HepG2 (cell line): ENCODE measurements around the gene PRXL2A. TPM values are rescaled to one million over a fixed set of nuclear protein-coding genes. Genes with fewer than 3 reads are reported as not detected.

Experiments used
- ATAC-seq: fragments of 200-7000 bp; cut with Tn5 transposase; 3 replicates; pipeline ENCODE4 v1.9.1; 2020; ENCODE audit warnings: mild to moderate bottlenecking, moderate library complexity
- BruUV-seq: library from RNA; stranded (reverse); fragments of 400-500 nt; replicated peaks from 2 replicates; lab custom pipeline; 2021; lab: Mats Ljungman, UMichigan
- CTCF ChIA-PET: fragments of 300-600 bp; formaldehyde crosslinking; extraction: SDS; loops from one replicate; lab custom pipeline; 2021; ENCODE audit warnings: low total read pairs, inconsistent platforms, low intra/inter-chr PET ratio; lab: Yijun Ruan, JAX
- POLR2A ChIA-PET: fragments of 350-600 bp; sonication (Branson Sonifier 250); formaldehyde crosslinking; loops from one replicate; lab custom pipeline; 2020; ENCODE audit warnings: antibody characterized with exemption, inconsistent platforms; lab: Yijun Ruan, JAX
- DNase-seq: peaks from one replicate; pipeline ENCODE4 v3.0.0-alpha.2; 2015; ENCODE audit warnings: low spot score
- FAIRE-seq: peaks from 3 replicates; lab custom pipeline; 2011; peaks lifted over from hg19 to GRCh38; lab: Jason Lieb, UNC
- H2AFZ ChIP-seq: one replicate; pipeline ENCODE4 v1.6.1; 2011; ENCODE audit warnings: low read length, inconsistent platforms
- H3K27ac ChIP-seq: fragments of 300-600 bp; 3 replicates; pipeline ENCODE4 v1.8.0; 2011; ENCODE audit warnings: mixed run types, mild to moderate bottlenecking, mixed read lengths, low read length, inconsistent platforms; ENCODE audit not compliant: insufficient read depth; ENCODE audit errors: extremely low read length
- H3K27me3 ChIP-seq, 2 experiments: fragments of 200-600 bp in 1 of 2; 2 replicates in 1 of 2; 3 replicates in 1 of 2; pipeline versions ENCODE4 v1.6.0 to v1.8.0; 2011; ENCODE audit warnings: low read length in 2 of 2, mild to moderate bottlenecking in 2 of 2, moderate library complexity in 2 of 2, inconsistent platforms in 1 of 2; ENCODE audit not compliant: insufficient read depth in 2 of 2, control insufficient read depth in 1 of 2
- H3K36me3 ChIP-seq, 2 experiments: fragments of 200-600 bp in 1 of 2; replicated peaks in 1 of 2; 2 replicates in 1 of 2; 3 replicates in 1 of 2; pipeline versions ENCODE4 v1.5.1 to v1.8.0; 2011; ENCODE audit warnings: low read length in 2 of 2, inconsistent platforms in 1 of 2; ENCODE audit not compliant: insufficient read depth in 2 of 2, control insufficient read depth in 1 of 2
- H3K4me1 ChIP-seq: 2 replicates; pipeline ENCODE4 v1.5.1; 2012; ENCODE audit warnings: low read length, inconsistent platforms; ENCODE audit not compliant: insufficient read depth
- H3K4me2 ChIP-seq: 2 replicates; pipeline ENCODE4 v1.6.0; 2011; ENCODE audit warnings: low read depth, low read length, inconsistent platforms
- H3K4me3 ChIP-seq, 3 experiments: fragments of 200-600 bp in 1 of 3; sonication (generic), shearing (Covaris generic) in 1 of 3; replicated peaks in 1 of 3; 2 replicates each; pipeline ENCODE4 v1.5.1; 2011 to 2016; ENCODE audit warnings: low read length in 3 of 3, inconsistent platforms in 2 of 3, low read depth in 2 of 3, mild to moderate bottlenecking in 2 of 3, control low read depth in 1 of 3, mixed read lengths in 1 of 3; ENCODE audit not compliant: insufficient read depth in 1 of 3
- H3K79me2 ChIP-seq: one replicate; pipeline ENCODE4 v1.6.1; 2011; ENCODE audit warnings: low read length, inconsistent platforms; ENCODE audit not compliant: insufficient read depth
- H3K9ac ChIP-seq: 2 replicates; pipeline ENCODE4 v1.6.0; 2011; ENCODE audit warnings: mild to moderate bottlenecking, low read depth, low read length, inconsistent platforms; ENCODE audit not compliant: insufficient read depth
- H3K9me3 ChIP-seq: 2 replicates; pipeline ENCODE4 v1.5.1; 2012; ENCODE audit warnings: mild to moderate bottlenecking, low read length
- H4K20me1 ChIP-seq: 2 replicates; pipeline ENCODE4 v1.6.0; 2011; ENCODE audit warnings: inconsistent platforms, mild to moderate bottlenecking, low read length, moderate library complexity; ENCODE audit not compliant: insufficient read depth
- AHDC1 ChIP-seq: sonication (generic); formaldehyde crosslinking; IDR thresholded peaks from 2 replicates; pipeline ENCODE4 v1.5.1; 2020; ENCODE audit warnings: mild to moderate bottlenecking, missing genetic modification reagents, borderline replicate concordance
- ATF1 ChIP-seq: IDR thresholded peaks from 2 replicates; pipeline ENCODE4 v1.6.1; 2016; ENCODE audit warnings: mild to moderate bottlenecking, control low read depth
- CBX5 ChIP-seq: sonication (generic); formaldehyde crosslinking; IDR thresholded peaks from 2 replicates; pipeline ENCODE4 v1.4.0; 2020; ENCODE audit warnings: missing genetic modification reagents, borderline replicate concordance
- NCOR1 ChIP-seq: fragments of 200-600 bp; sonication (generic); IDR thresholded peaks from 2 replicates; pipeline ENCODE4 v1.7.0; 2017; ENCODE audit warnings: antibody characterized with exemption, low read length, borderline replicate concordance
- THAP9 ChIP-seq: sonication (generic); formaldehyde crosslinking; IDR thresholded peaks from 2 replicates; pipeline ENCODE4; 2020; ENCODE audit warnings: missing genetic modification reagents, mild to moderate bottlenecking, borderline replicate concordance
- TIGD3 ChIP-seq: sonication (generic); formaldehyde crosslinking; IDR thresholded peaks from 2 replicates; pipeline ENCODE4 v1.5.1; 2020; ENCODE audit warnings: mild to moderate bottlenecking, missing genetic modification reagents, borderline replicate concordance
- ZNF792 ChIP-seq: IDR thresholded peaks from 2 replicates; pipeline ENCODE4 v1.6.1; 2016
- ZNF83 ChIP-seq: sonication (generic); formaldehyde crosslinking; IDR thresholded peaks from 2 replicates; pipeline ENCODE4 v1.4.0; 2020; ENCODE audit warnings: missing genetic modification reagents, mild to moderate bottlenecking, borderline replicate concordance
- ZSCAN31 ChIP-seq: sonication (generic); formaldehyde crosslinking; IDR thresholded peaks from 2 replicates; pipeline ENCODE4 v1.5.0; 2020; ENCODE audit warnings: low read depth, mild to moderate bottlenecking, missing genetic modification reagents
- WGBS: methylation state at CpG from one replicate; pipeline ENCODE4 v1.1.6; 2017; ENCODE audit warnings: low lambda C conversion rate; 5-methylcytosine and 5-hydroxymethylcytosine counted together
- in situ Hi-C: cut with HindIII; loops from 2 replicates; pipeline ENCODE4 v1.10.0; 2017; ENCODE audit warnings: low pct_unique_long_range_greater_than_20kb; ENCODE audit not compliant: extremely low pct_ligation_motif_present
- intact Hi-C: fragments of 100-400 bp; cut with micrococcal nuclease; formaldehyde crosslinking; loops from one replicate; pipeline ENCODE4 v1.10.0; 2022; ENCODE audit not compliant: unreplicated experiment
- polyA plus RNA-seq, 8 experiments: library from polyadenylated mRNA; depleted of rRNA in 3 of 8; stranded (reverse) in 7 of 8; unstranded in 1 of 8; fragments of >200 nt; fragmentation: Illumina TruSeq in 4 of 8; extraction: Trizol in 4 of 8; gene quantifications; 2 replicates each; pipeline versions ENCODE4 v1.2.1 to v1.2.3, GENCODE V29; 2011 to 2016; ENCODE audit warnings: low read depth in 4 of 8, missing spikeins in 1 of 8, mixed read lengths in 1 of 8; ENCODE audit not compliant: insufficient read depth in 1 of 8
- total RNA-seq, 5 experiments: library from RNA; depleted of rRNA; stranded (reverse); fragments of >200 nt; fragmentation: Illumina TruSeq; extraction: Trizol; gene quantifications; 2 replicates each; pipeline ENCODE4 v1.2.3, GENCODE V29; 2016; ENCODE audit warnings: low read depth in 1 of 5

The PRXL2A gene
- total and polyA plus RNA-seq, 2 of the 13 experiments (the other 11 are each of a cell fraction or from before 2014, with no cell fraction given): 43.9 to 79.9 TPM

- TF ChIP-seq TIGD3 (CRISPR knock-in tag) (no peak), ZNF83 (no peak), THAP9 (CRISPR knock-in tag) (0 out of 2 replicates have a peak, but pooled peaks have one; percentile 29)
Observed at GRCh38 chr10:80413271-80413996, 5.1 kb downstream of the PRXL2A start (continued).

GRCh38 chr10:80414142-80414895, 6.0 kb downstream of the PRXL2A start:
- DNase-seq: peak; percentile 73
- peak; percentile 94 for FAIRE-seq
- no peaks in the 10 kb centered on the region for H3K9me3 ChIP-seq
- 2% methylated on average over 7 of the region's 7 CpGs for WGBS
- H3K9ac ChIP-seq: peak overlapping the region; percentile 35; the same call in 1 of the 2 replicates
- ATAC-seq: peak; percentile 82
- H4K20me1 ChIP-seq: peaks cover 10% of the 10 kb centered on the region; the same call in 1 of the 2 replicates
- H3K36me3 ChIP-seq: peaks cover 0 to 3% of the 10 kb centered on the region in 2 experiments; a peak in 1 of 5 replicates
- in situ Hi-C loops: no loop called here
- peak overlapping the region; percentile 66 for H3K4me2 ChIP-seq
- peaks cover 78% of the 10 kb centered on the region for H3K79me2 ChIP-seq
- POLR2A ChIA-PET: interaction anchor here (1.0 to 1.7 kb wide), 2 partner anchors 79 to 84 kb away, joined by 4 read pairs; no protein-coding TSS in a partner anchor
- H3K27ac ChIP-seq: peak overlapping the region; percentile 72
- peak overlapping the region in 2 of 3 experiments; percentile 7 to 37; a peak in 2 of 6 replicates for H3K4me3 ChIP-seq
- CTCF ChIA-PET: no interaction called here
- H3K27me3 ChIP-seq: no peaks in the 10 kb centered on the region
- intact Hi-C loops: no loop called here
- no TSS peak for BruUV-seq
- H3K4me1 ChIP-seq: peaks cover 76% of the 10 kb centered on the region
- no peak overlapping the region for H2AFZ ChIP-seq
- TF ChIP-seq CBX5 (CRISPR knock-in tag) (peak; percentile 37; the same call in 1 of the 2 replicates), AHDC1 (CRISPR knock-in tag) (peak; percentile 80; the same call in 1 of the 2 replicates), ZNF792 (0 out of 2 replicates have a peak, but pooled peaks have one; percentile 27), ZSCAN31 (CRISPR knock-in tag) (0 out of 2 replicates have a peak, but pooled peaks have one; percentile 62), NCOR1 (peak; percentile 54; the same call in 1 of the 2 replicates), ATF1 (no peak)
